MG63 (cell line): ENCODE data around the gene RGL1. TPM values are rescaled to one million over a fixed set of nuclear protein-coding genes. Genes with fewer than 3 reads are reported as not detected.

Source experiments
- DNase-seq: peaks from one replicate; pipeline ENCODE4 v3.0.0-alpha.2; 2020
- H3K27me3 ChIP-seq: fragments of 250-450 bp; sonication (Bioruptor Pico); 2 replicates; pipeline ENCODE4 v1.5.1; 2020; ENCODE audit warnings: mild to moderate bottlenecking, moderate library complexity
- H3K36me3 ChIP-seq: fragments of 250-450 bp; sonication (Bioruptor Pico); 2 replicates; pipeline ENCODE4 v1.5.1; 2020; ENCODE audit warnings: mild to moderate bottlenecking, moderate library complexity
- H3K4me3 ChIP-seq: fragments of 250-450 bp; sonication (Bioruptor Pico); 2 replicates; pipeline ENCODE4 v1.5.1; 2020; ENCODE audit warnings: mild to moderate bottlenecking, moderate library complexity
- H3K9me3 ChIP-seq: fragments of 250-450 bp; sonication (Bioruptor Pico); 2 replicates; pipeline ENCODE4 v1.5.1; 2020; ENCODE audit warnings: mild to moderate bottlenecking, moderate library complexity
- total RNA-seq: library from RNA; depleted of rRNA; stranded (reverse); fragments of >200 nt; shearing (Covaris generic); gene quantifications from 2 replicates; pipeline ENCODE4 v1.2.3, GENCODE V29; 2014; ENCODE audit warnings: low replicate concordance

Gene RGL1
- total RNA-seq, 1 experiment from 2014 or later = 4.1 TPM

- no peak overlapping the region for H3K4me3 ChIP-seq
- no peak for DNase-seq
- H3K27me3 ChIP-seq = no peaks in the 10 kb centered on the region
- H3K36me3 ChIP-seq = no peaks in the 10 kb centered on the region
- H3K9me3 ChIP-seq = no peaks in the 10 kb centered on the region
Observed at GRCh38 chr1:183810756-183811544, 6.0 kb downstream of the RGL1 start.

DNA sequence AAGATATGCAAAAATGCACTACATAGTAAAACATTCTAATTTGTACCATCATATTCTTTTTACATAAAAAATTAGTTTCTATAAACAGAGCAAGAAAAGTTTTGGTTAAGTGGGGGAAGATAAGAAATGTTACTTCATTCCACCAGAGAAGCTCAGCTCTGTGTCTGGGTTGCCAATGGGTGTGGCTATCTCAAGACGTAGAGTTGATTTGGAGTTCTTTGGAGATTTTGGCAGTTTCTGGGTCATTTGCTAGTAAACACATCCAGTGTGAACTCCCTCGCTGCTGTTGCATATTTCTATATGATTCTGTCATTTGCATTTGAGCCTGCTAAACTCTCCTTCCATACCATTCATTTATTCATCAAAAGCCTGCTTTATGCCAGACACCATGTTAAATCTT, 7.2 kb downstream of the RGL1 start:
- H3K9me3 ChIP-seq = no peaks in the 10 kb centered on the region
- H3K27me3 ChIP-seq = no peaks in the 10 kb centered on the region
- H3K36me3 ChIP-seq = no peaks in the 10 kb centered on the region
- no peak for DNase-seq
- no peak overlapping the region for H3K4me3 ChIP-seq

DNA sequence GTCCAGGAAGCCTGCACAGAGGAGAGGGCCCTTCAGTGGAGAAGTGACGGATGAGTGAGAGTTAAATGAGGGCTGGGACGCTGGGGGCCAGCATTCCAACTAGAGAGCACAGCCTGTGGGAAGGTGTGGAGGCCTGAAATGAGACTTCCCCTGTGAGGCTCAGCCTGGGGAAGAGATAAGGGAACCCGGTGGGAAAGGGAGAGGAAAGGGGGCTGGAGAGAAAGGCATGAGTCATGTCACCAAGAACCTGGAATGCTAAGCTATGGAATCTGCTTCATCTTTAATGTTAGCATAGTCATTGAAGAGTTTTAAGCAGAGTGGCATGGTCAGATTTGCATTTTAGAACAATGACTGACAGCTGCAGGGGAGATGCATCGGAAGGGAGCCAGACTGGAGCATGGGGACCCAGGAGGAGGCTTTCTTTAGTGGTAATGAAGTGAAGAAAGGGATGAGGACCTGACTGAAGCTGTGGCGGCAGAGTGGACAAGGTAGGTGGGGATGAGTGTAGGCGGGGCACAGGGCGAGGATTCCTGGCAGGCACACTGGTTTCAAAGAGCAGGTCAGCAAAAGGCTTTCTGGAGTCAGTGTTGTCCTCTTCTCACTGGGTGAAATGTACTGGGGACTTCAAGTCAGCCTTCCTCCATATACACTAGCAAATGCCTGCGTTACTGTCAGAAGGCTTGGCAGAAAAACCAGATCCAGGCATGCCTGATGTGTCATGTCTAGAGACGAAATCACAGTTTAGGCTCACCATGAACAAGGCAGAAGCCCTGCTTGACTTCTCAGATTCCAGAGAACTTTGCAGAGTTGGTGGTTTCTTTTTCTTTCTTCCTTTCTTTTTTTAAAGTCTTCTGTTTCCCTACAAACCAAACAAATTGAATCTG, 8.0 kb downstream of the RGL1 start:
- no peaks in the 10 kb centered on the region for H3K36me3 ChIP-seq
- no peaks in the 10 kb centered on the region for H3K27me3 ChIP-seq
- H3K9me3 ChIP-seq = no peaks in the 10 kb centered on the region
- DNase-seq = peak; percentile 70
- no peak overlapping the region for H3K4me3 ChIP-seq

- H3K36me3 ChIP-seq = no peaks in the 10 kb centered on the region
- no peaks in the 10 kb centered on the region for H3K27me3 ChIP-seq
- no peaks in the 10 kb centered on the region for H3K9me3 ChIP-seq
- no peak for DNase-seq
- no peak overlapping the region for H3K4me3 ChIP-seq
Observed at GRCh38 chr1:183814121-183814681, 9.3 kb downstream of the RGL1 start.

GRCh38 chr1:183816110-183816509, 11.2 kb downstream of the RGL1 start:
- no peaks in the 10 kb centered on the region for H3K9me3 ChIP-seq
- no peak for DNase-seq
- no peaks in the 10 kb centered on the region for H3K27me3 ChIP-seq
- no peaks in the 10 kb centered on the region for H3K36me3 ChIP-seq
- H3K4me3 ChIP-seq = no peak overlapping the region

- H3K36me3 ChIP-seq = no peaks in the 10 kb centered on the region
- H3K4me3 ChIP-seq = no peak overlapping the region
- H3K9me3 ChIP-seq = no peaks in the 10 kb centered on the region
- no peaks in the 10 kb centered on the region for H3K27me3 ChIP-seq
- DNase-seq = no peak
Observed at GRCh38 chr1:183817576-183818288, 12.8 kb downstream of the RGL1 start.

DNA sequence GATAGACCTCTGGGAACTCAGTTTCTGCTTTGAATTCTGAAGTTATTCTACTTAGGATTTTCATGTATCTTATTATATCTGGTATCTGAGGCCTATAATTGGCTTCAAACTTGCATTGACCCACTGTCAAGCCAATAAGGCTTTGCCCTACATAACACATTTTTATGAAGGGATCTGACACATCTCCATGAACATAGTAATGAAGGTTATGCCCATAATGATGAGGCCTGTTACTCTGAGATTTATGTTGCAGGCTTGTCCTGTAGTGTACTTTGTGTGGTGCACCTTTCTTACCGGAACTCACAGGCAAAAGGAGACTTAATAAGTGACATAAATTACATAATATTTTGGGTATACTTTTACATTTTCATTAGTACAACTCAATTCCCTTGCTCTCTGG, 14.1 kb downstream of the RGL1 start:
- Histone ChIP-seq H3K9me3 (no peaks in the 10 kb centered on the region), H3K4me3 (no peak overlapping the region), H3K36me3 (no peaks in the 10 kb centered on the region), H3K27me3 (no peaks in the 10 kb centered on the region)
- DNase-seq = no peak

- no peak for DNase-seq
- Histone ChIP-seq H3K4me3 (no peak overlapping the region), H3K36me3 (no peaks in the 10 kb centered on the region), H3K9me3 (no peaks in the 10 kb centered on the region), H3K27me3 (no peaks in the 10 kb centered on the region)
Observed at GRCh38 chr1:183821309-183821888, 16.5 kb downstream of the RGL1 start.

- Histone ChIP-seq H3K9me3 (no peaks in the 10 kb centered on the region), H3K27me3 (no peaks in the 10 kb centered on the region), H3K4me3 (no peak overlapping the region), H3K36me3 (no peaks in the 10 kb centered on the region)
- peak; percentile 58 for DNase-seq
Observed at GRCh38 chr1:183821889-183822611, 17.1 kb downstream of the RGL1 start.

GRCh38 chr1:183824291-183824690, 19.4 kb downstream of the RGL1 start:
- no peaks in the 10 kb centered on the region for H3K9me3 ChIP-seq
- H3K4me3 ChIP-seq = no peak overlapping the region
- DNase-seq = no peak
- H3K36me3 ChIP-seq = no peaks in the 10 kb centered on the region
- H3K27me3 ChIP-seq = no peaks in the 10 kb centered on the region

DNA sequence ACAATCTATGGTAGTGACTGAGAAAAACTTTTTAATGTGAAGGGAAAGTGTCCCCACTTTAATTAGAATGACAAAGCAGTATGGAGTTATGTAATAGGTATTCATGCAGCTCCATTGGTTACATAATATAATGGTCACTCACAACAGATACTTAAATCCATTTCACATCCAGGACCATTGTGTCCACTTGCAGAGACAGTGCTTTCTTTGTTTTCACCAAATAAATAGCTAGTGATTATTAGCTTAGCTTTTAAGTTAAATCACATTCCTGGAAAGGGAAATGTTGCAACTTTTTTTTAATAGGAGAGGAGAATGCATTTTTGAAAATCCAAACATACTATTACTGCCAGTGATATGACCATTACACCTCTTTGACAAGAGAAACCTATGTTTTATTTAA, 22.9 kb downstream of the RGL1 start:
- no peak overlapping the region for H3K4me3 ChIP-seq
- no peaks in the 10 kb centered on the region for H3K27me3 ChIP-seq
- H3K36me3 ChIP-seq = no peaks in the 10 kb centered on the region
- no peaks in the 10 kb centered on the region for H3K9me3 ChIP-seq
- DNase-seq = no peak

DNA sequence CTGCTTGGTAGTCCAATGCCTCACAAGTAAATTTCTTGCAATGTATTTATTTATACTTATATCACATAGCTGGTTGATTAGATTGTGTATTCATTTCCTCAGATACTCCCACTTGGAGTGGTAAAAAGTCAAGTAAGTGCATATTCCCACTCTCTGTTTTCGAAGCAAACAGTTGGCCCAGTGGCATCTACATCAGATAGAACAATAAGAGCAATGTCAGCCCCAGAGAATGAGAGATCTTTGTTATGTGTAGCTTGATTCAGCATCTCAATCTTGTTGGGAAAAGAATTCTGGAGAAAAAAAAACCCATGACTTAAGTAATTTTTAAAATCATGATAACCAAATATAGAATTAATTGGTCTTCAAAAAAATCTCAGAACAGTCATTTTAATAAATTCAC, 25.5 kb downstream of the RGL1 start:
- Histone ChIP-seq H3K36me3 (no peaks in the 10 kb centered on the region), H3K27me3 (no peaks in the 10 kb centered on the region), H3K4me3 (no peak overlapping the region), H3K9me3 (no peaks in the 10 kb centered on the region)
- DNase-seq = no peak

- no peaks in the 10 kb centered on the region for H3K27me3 ChIP-seq
- no peak for DNase-seq
- H3K36me3 ChIP-seq = no peaks in the 10 kb centered on the region
- no peak overlapping the region for H3K4me3 ChIP-seq
- H3K9me3 ChIP-seq = no peaks in the 10 kb centered on the region
Observed at GRCh38 chr1:183831311-183831710, 26.4 kb downstream of the RGL1 start.

DNA sequence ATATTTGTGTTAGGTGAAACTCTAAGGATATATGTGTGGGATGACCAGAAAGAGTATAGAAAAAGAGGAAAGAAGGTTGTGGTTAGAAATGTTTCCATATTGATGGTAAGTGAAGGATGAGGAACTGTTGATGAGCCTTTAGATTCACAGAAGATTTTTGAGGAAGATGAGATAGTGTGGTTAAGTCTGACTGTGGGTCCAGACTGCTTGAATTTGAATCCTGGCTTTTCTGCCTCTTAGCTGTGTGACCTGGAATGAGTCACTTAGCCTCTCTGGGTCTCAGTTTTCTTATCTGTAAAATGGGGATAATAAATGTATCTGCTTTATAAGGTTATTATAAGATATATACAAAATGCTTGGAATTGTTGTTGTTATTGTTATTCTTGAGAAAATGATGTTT, 27.5 kb downstream of the RGL1 start:
- Histone ChIP-seq H3K36me3 (no peaks in the 10 kb centered on the region), H3K9me3 (no peaks in the 10 kb centered on the region)

GRCh38 chr1:183834568-183834967, 29.6 kb downstream of the RGL1 start:
- Histone ChIP-seq H3K36me3 (no peaks in the 10 kb centered on the region), H3K27me3 (no peaks in the 10 kb centered on the region), H3K4me3 (no peak overlapping the region), H3K9me3 (no peaks in the 10 kb centered on the region)
- DNase-seq = no peak

More for the DNA sequence above, 27.5 kb downstream of the RGL1 start:
- H3K4me3 ChIP-seq = no peak overlapping the region
- H3K27me3 ChIP-seq = no peaks in the 10 kb centered on the region
- no peak for DNase-seq

DNA sequence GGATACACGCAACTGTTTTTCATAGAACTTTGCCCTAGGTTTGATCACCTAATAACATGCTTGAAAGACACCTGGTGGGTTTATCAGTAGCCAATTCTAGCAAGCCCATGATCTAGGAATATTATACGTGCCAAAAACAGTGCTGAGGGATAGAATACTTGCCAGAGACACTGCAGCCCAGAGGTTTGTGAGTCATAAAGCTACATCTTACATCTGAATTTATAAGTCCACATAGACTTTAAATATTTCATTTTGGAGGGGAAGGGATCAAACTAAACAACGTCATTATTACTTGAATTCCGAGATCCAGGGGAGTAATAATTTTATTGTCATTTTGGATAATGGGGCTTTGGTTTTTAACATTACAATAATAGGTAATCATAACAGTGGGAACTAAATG, 31.7 kb downstream of the RGL1 start:
- Histone ChIP-seq H3K36me3 (no peaks in the 10 kb centered on the region), H3K9me3 (no peaks in the 10 kb centered on the region), H3K4me3 (no peak overlapping the region), H3K27me3 (no peaks in the 10 kb centered on the region)
- DNase-seq = no peak
